Middle frontal gyrus (tissue), 1 donor: ENCODE measurements around the gene PTPRQ.
"Not testable (repeated sequence)": the region's sequence is repeated elsewhere in the genome, so short reads cannot be mapped to it uniquely, and the experiment has no call there.

Experiments
- DNase-seq: peaks from one replicate; pipeline ENCODE4 v3.0.0-alpha.2; 2015; ENCODE audit warnings: low spot score; ENCODE audit errors: extremely low spot score

Gene PTPRQ

DNA sequence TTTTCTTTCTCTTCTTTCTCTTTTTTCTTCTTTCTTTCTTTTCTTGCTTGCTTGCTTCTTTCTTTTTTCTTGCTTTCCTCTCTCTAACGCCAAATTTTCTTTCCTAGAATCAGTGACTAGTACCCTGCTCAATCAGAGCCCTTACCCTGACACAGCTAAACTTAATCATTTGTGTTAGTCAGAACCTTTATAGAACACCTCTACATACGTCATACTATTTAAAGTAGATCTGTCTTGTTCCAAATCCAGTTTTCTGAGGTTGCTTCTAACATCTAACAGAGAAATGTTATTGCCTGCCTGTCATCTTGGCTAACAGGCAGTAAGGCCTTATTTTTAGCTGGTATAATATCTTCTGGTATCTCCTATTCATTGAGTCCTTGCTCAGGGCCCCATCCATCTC, 197.9 kb downstream of the PTPRQ start:
- DNase-seq, result no peak

DNA sequence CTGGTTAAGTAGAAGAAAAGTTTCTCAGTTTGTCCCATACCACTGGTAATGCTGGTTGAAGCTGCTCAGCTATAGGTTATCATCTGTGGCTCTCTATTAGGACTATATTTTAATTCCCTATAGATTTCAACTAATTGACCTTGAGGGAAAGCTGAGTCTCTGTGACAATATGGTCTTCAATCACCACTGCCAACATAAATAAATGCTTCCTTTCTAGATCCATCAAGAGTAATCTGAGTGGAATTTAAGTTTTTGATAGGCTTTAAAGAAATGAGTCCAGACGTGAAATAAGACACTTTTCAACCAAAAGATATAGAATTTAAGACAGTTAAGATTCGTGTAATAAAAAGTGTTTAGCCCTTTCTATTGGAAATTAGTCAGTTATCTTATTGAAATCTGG, 199.9 kb downstream of the PTPRQ start:
- no peak for DNase-seq

DNA sequence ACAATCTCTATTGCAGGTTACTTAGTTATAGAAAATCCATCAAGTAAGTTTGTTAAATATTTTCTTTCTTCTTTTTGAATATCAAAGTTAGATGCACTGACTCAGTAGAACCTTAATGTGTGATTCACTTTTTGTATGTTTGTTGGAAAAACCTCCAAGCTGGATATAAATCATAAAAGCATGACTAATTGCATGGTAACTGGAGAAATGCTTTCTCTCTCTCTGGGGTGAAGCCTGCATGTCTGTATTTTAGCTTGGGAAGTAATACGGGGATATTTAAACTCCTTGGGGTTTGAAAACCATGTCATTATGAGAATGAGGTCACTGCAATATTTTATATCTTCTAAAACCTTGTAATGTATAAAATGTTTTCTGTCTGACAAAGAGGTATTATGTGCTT, 204.8 kb downstream of the PTPRQ start:
- no peak for DNase-seq

DNA sequence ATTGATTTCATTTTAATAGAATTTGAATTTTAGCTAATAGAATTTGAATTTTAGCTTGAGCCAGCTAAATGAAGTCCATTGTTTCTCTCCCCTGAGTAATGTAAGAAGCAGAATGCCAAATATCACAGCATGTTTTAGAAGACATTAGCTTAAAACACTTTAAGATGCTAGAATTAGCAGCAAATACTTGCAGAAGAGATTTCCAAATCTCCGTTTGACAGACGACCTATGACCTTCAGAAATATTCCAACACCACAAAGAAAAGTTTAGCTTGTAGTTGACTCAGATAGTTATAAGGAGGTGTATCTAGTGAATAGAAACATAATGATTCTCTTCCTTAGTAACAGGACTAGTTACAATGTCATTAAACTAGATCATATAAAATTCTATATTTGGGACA, 211.7 kb downstream of the PTPRQ start:
- no peak for DNase-seq

DNA sequence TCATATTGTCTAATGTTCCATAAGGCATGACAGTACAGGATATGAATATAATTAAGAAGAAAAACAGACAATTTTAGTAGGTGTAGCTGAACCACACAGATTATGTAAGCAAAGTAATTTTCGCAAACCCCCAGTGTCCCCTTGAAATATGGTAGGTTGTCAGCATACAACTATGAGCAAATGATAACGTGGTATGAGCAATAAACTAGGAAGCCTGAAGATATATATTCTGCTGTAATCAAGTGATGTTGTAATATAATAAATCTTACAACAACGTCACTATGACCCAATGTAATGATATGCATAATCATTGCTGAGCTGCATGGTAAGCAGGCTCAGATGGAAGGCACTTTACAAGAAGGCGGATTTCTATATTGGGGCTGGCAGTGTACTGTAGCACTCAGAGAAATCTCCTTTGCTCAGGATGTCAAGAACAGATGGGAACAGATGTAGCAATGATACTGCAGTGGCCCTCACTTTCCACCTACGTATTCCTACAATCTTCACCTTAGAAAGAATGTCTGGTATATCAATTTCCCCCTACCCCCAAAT, 215.6 kb downstream of the PTPRQ start:
- no peak for DNase-seq

DNA sequence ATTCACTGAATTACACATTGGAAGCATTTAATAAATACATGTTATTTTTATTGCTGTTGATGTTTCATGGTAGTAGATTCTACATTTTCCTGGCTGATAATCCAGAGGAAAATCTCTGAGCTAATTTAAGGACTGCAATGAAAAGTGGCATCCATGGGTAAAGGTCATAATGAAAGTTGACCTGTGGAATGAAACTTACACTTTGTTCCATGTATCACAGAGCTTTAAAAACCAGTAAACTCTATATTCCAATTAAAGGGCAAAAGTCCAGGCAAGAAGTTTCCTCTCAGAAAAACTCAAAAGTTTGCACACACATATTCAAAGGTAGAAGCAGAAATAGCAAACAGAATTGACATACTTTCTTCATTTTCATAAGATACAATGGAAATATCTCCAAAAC, 218.6 kb downstream of the PTPRQ start:
- no peak for DNase-seq

DNA sequence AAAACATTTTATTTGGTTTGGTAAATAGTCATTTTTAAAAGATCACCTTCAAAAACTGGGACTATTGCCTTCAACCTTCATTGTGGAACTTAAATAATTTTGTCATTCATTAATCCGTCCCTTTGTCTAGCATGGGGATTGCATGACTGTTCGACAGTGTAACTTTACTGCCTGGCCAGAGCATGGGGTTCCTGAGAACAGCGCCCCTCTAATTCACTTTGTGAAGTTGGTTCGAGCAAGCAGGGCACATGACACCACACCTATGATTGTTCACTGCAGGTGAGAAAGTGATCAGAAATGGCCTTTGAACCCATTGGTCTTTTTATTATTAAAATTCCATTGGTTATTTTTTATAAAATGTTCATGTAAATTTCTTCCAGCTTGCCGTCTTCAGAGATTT, 226.2 kb downstream of the PTPRQ start:
- no peak for DNase-seq

DNA sequence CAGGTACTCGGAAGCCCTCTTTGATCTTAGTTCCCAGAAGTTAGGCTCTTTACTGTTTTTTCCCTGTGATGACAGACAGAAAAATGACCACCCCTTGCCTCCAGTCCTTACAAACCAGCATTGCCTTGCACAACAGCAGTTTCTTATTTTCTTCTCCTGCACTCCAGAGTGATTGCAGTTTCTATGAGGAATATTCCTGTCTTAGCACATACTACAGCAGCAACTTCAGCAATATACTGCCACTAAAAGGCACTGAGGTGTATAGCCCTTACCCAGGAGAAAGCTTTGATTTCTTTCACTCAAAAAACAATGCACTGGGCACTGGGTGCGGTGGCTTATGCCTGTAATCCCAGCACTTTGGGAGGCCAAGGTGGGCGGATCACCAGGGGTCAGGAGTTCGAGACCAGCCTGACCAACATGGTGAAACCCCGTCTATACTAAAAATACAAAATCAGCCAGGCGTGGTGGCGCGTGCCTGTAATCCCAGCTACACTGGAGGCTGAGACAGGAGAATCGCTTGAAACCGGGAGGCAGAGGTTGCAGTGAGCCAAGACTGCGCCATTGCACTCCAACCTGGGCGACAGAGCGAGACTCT, 232.1 kb downstream of the PTPRQ start:
- not testable (repeated sequence) for DNase-seq

DNA sequence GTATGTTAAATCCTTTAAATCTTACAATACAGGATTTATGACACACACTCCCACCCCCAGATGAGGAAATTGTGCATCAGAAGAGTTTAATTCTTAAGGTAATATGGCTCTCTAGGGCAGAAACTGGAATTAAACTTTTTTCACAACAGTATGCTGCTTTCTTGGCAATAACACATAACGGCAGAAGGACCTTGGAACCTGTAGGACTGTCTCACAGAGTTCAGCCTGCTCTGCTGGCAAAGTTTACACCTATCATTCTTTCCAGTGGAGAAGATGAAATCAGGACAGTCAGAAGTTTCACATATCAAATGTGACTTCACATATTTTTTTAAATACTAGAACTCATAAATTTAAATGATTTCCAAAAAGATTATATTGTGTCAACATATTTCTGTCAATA, 232.8 kb downstream of the PTPRQ start:
- no peak for DNase-seq

DNA sequence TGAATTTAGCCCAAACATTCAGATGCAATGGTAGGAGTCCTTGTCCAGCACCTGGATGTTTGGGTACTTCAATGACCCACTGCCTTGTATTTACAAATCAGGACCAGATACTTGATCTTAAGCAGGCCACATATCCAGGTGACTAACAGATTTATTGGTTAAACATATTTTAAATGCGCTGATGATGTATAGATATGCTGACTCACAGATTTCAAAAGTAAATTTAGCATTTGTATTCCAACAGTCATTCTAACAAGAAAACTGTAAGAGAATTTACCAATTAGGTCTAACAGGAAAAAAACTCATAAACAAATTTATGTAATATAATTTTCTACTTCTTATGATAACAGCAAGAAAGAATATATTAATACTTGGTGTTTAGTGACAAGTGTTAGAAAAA, 234.0 kb downstream of the PTPRQ start:
- DNase-seq, result no peak

DNA sequence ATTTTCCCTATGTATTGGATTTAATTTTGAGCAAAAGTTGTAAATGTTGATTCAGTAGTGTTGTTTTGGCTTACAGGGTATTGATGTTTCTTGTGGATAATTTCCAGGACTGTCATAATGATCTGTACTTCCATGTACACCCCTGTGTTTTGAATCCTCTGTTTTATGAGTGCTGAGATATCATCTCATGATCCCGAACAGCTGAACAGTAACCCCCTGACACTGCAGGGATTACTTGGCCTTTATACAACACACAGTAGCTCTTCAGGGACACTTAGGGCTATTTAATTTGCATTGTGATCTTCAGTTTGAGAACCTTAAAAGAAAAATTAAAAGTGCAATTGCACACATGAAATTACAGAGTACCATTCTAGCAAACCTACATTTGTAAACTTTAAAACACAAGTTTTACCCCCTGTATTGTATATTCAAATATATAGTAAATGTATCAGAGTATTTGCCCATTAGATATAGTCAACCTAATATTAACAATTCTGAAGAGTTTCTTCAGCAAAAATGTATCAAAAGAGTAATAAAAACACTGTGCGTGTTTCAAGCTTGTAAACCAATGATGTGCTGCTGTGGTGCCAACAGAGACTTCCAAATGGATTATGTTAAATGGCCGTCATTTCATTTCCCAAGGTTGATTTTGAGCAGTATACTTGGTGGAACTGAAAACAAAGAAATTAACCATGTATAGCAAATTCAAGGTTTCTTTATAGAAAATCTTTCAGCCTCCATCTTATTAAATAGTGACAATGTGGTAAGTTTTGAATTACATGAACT, 235.5 kb downstream of the PTPRQ start:
- DNase-seq, result no peak

DNA sequence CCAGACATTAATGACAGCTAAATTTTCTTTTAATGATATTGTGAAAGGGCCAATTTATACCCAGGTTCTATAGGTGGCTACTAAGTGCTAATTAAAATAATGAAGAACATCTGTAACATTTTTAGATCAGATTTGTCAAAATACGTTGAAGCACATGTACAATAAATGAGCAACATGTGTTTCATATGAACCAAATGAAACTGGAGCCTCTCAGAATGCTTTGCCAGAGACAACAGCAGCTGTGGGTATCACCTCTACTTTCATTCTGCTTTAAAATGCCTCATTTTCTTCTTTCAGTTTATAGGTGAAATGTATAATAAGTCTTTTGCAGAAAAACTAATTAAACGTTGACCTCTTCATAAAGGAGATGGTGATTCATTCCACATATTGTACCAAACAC, 237.3 kb downstream of the PTPRQ start:
- DNase-seq, result no peak

DNA sequence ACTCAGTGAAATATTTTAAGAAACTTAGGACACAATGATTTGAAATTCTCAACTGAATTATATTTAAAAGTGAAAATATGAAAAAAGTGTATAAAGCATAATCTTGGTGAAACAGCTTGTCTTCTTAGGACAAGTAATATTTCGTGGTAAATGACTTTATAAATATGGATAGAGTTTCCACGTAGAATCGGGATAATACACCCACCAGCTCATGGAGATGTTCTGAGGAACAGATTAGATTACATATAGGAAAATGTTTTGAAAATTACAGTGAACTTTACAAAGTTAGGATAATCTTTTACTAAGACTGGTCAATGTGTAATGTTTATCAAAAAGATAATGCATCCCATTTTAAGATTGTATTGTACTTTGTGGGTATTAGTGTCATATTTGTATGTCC, 237.8 kb downstream of the PTPRQ start:
- no peak for DNase-seq

DNA sequence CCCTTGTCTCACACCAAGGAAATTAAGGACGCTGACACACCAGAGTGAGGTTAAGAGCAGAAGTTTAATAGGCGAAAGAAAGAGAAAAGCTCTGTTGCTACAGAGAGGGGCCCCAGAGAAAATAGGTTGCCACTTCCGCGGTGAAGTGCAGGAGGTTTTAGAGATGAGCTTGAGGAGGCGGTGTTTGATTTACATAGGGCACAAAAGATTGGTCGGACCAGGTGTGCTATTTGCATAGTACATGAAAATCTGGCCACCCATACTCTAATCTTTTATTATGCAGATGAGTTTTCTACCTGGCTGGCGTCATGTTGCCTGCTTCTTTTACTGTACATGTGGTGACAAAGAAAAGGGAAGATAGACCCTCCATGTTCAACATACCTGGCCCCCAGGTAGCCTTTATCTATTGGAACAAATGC, 240.1 kb downstream of the PTPRQ start:
- no peak for DNase-seq

DNA sequence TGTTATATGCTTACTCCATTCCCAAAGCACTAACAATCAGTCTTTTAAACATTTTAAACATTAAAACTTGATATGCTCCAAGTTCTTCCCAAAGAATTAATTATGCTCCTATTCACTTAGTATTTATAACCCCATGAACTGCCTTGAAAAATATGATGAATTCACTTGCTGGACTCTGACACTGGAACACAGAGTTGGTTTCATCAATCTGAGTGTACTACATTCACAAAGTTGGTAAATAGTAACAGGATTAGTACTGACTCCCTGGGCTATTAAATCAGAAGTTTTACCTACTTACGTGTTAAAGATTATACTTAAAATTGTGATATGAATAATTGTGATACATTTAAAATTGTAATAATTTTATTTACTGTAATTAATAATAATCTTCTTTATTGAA, 246.1 kb downstream of the PTPRQ start:
- DNase-seq, result no peak

DNA sequence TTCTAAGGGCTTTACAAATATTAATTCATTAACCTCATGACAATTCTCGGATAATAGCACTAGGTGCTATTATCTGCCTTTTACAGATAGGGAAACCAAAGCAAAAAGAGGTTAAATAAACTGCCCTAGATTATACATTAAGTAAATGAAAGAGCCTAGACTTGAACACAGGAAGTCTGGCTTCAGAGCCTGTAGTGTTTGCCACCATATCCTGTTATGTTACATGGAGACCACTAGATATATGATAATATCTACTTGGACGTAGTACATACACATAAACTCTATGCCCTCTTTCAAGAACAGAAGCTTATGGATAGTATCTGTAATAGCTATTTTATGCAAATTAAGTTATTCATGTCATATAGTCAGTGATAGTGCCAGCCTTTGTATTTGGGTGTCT, 246.5 kb downstream of the PTPRQ start:
- DNase-seq, result no peak

DNA sequence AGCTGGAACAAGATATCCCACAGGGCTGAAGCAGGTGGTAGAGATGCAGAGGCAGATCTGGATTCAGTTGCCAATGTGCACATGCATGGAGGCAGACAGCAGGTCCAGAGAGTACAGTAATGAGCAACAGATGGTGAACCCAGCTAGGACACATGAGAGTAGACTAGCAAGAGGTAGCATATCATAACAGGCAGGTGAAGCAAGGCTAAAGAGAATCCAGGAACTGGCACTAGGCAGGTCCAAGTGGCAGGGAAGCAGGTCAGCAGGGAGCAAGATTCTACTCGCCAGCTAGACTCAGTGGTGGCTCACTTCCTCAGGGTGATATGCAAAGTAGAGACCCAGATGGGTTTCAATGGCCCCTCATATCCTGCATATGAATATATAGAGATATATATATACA, 248.1 kb downstream of the PTPRQ start:
- DNase-seq, result no peak

DNA sequence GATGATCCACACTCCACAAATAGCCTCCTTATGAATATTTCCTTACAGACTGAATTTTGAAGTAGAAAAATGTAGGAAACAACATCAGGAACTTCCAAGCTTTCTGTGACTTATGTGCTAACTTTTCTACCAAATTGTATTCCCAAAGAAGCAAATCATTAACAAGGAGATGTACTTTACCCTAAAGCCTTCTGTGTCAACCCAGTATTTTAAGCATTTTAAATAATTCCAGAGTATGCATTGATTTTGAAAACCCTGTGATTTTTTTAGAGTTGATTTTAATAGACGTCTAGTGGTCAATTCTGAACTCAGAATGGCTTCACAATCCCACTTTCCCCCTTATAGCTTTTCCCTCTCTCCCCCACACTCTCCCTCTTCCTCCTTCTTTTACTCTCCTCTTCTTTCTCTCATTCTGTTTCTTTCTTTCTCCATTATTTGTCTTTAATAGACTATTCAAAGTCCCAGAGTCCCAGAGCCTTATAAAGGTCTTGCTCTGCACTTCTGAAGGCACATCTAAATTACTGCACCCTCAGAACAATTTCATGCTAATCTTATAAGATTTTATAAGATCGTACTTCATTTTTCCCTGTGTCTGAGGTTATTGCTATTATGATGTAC, 253.3 kb downstream of the PTPRQ start:
- no peak for DNase-seq

DNA sequence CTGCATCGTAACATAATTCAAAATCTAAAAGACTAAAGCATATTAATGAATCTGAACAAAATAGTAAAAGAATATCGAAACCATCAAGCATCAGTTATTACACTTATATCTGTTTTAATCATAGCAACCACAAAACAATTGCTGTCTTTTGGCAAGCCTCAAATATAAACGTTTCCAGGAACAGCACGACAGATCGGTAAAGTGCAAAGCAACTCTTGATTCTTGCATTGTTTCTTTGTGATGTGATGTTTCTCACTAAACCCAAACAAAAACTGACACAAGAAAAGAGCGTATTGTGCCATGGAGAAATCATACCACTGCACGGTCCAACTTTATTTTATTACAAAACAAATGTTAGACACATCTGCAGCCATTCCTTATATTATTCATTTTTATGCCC, 254.2 kb downstream of the PTPRQ start:
- DNase-seq, result no peak

DNA sequence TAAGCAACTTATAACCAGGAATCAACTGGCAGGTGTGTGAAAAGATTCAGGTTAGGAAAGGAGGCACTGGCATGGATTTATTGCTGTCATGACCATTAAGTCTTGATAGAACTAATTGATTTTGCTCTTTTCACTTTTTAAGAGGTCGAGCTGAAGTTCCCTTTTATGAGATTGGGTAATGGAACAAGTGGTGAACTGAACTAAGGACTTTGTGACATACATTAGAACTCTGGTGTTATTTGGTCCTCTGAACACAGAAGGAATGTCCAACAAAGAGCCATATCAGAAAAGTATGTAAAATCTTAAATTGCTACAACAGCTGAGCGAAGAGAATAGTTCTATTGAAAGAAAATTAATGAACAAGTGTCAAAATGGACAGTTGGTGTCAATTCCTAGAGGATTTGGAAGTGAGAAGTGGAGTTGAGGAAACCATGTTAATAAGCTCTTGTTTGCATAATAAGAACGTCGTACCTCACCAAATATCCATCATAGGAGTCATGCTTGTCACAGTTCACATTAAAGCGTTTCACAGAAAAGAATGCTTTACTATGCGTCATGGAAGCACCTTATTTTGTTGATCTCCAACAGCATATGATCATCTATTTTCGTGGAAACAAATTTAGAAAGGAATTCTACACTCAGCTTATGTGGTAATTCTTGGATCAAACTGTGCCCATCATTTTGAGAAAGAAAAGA, 255.0 kb downstream of the PTPRQ start:
- DNase-seq, result no peak

DNA sequence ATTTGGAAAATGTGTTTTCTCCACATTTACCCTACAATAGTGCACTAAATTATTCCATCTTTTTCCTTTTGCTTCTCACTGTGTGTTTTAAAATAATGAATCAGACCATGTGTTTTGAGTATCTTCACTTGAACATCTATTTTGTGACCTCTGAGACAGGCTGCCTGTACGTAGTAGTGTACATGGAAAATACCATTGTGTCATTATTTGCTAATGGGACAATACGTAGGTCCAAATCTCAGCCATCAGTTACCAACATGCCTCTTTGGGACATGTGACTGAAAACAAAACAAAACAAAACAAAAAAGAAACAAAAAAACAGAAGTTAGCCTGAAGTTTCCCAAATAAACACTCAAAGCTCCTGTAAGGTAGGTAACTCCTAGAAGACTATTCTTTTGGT, 256.3 kb downstream of the PTPRQ start:
- DNase-seq, result no peak

DNA sequence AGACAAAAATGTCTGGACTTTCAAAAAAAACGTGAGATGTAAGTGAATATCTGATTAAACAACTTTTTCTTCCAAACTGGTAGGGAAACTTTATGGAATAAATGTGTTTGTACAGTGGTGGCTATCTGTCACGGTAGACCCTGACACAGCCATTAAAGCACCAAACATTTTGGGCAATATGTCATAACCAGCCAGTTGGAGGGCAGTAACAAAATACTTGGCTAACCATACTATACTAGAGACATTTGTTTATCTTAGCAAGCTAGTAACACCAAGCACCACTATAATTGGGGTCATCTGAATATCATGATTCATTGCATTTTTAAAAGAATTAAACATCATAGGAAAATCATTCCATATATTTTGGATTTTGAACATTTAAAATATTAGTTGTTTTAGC, 257.4 kb downstream of the PTPRQ start:
- no peak for DNase-seq
